HCT116 (cell line): ENCODE data around the gene GPR32. TPM values are rescaled to one million over a fixed set of nuclear protein-coding genes. Genes with fewer than 3 reads are reported as not detected.

Experiments used
- ATAC-seq: fragments of 200-7000 bp; cut with Tn5 transposase; 2 replicates; pipeline ENCODE4 v1.9.1; 2020; ENCODE audit warnings: mild to moderate bottlenecking, moderate library complexity
- BruUV-seq: library from RNA; stranded (reverse); fragments of 400-500 nt; replicated peaks from 2 replicates; lab custom pipeline; 2021; lab: Mats Ljungman, UMichigan
- CTCF ChIA-PET: fragments of 300-600 bp; sonication (Branson Sonifier 250); formaldehyde crosslinking; loops from one replicate; lab custom pipeline; 2021; ENCODE audit warnings: antibody characterized with exemption; lab: Charles Lee
- POLR2A ChIA-PET: fragments of 300-600, 350-600 bp; sonication (Branson Sonifier 250); formaldehyde crosslinking; loops from one replicate; lab custom pipeline; 2021; ENCODE audit warnings: antibody characterized with exemption; lab: Charles Lee
- RAD21 ChIA-PET, 2 experiments: fragments of 300-600 bp; sonication (Branson Sonifier 250); formaldehyde crosslinking; loops; one replicate each; lab custom pipeline; 2023; ENCODE audit warnings: low total read pairs in 2 of 2; ENCODE audit not compliant: uncharacterized antibody in 2 of 2, unreplicated experiment in 2 of 2, low non-redundant PET in 1 of 2; lab: Charles Lee
- DNase-seq: peaks from one replicate; pipeline ENCODE4 v3.0.0-alpha.2; 2010; ENCODE audit warnings: low read depth, low spot score
- H2AFZ ChIP-seq: fragments of 200-600 bp; shearing (Covaris generic), sonication (generic); 2 replicates; pipeline ENCODE4 v1.6.1; 2017; ENCODE audit warnings: low read depth, mixed run types, mixed read lengths, antibody characterized with exemption, low read length; ENCODE audit not compliant: poor library complexity, severe bottlenecking
- H3K27ac ChIP-seq: 2 replicates; pipeline ENCODE4 v1.5.1; 2012; ENCODE audit warnings: low read depth, low read length
- H3K27me3 ChIP-seq: fragments of 200-600 bp; sonication (generic); 2 replicates; pipeline ENCODE4 v1.6.1; 2016; ENCODE audit warnings: mixed run types, low read length, mixed read lengths; ENCODE audit not compliant: insufficient read depth
- H3K36me3 ChIP-seq, 2 experiments: fragments of 200-500 bp in 1 of 2; fragments of 200-600 bp in 1 of 2; sonication (Bioruptor generic) in 1 of 2; sonication (generic) in 1 of 2; 2 replicates each; pipeline versions ENCODE4 v1.5.1 to v1.6.1; 2014 to 2016; ENCODE audit warnings: low read length in 2 of 2, inconsistent platforms in 1 of 2, mixed read lengths in 1 of 2, mixed run types in 1 of 2; ENCODE audit not compliant: insufficient read depth in 2 of 2, control insufficient read depth in 1 of 2
- H3K4me1 ChIP-seq, 2 experiments: fragments of 200-600 bp in 1 of 2; sonication (generic) in 1 of 2; 2 replicates each; pipeline versions ENCODE4 v1.5.1 to v1.6.1; 2012 to 2017; ENCODE audit warnings: low read length in 2 of 2, inconsistent platforms in 1 of 2, mild to moderate bottlenecking in 1 of 2, mixed read lengths in 1 of 2, mixed run types in 1 of 2, moderate library complexity in 1 of 2; ENCODE audit not compliant: insufficient read depth in 2 of 2, control insufficient read depth in 1 of 2
- H3K4me2 ChIP-seq: fragments of 200-600 bp; sonication (generic); 2 replicates; pipeline ENCODE4 v1.6.1; 2017; ENCODE audit warnings: mixed run types, low read length, mixed read lengths
- H3K4me3 ChIP-seq, 2 experiments: fragments of 200-600 bp in 1 of 2; sonication (generic) in 1 of 2; replicated peaks in 1 of 2; 2 replicates each; pipeline ENCODE4 v1.5.1; 2011 to 2016; ENCODE audit warnings: low read length in 2 of 2, control low read depth in 1 of 2, low read depth in 1 of 2, mild to moderate bottlenecking in 1 of 2, mixed read lengths in 1 of 2, mixed run types in 1 of 2
- H3K79me2 ChIP-seq: fragments of 200-600 bp; sonication (generic); 2 replicates; pipeline ENCODE4 v1.6.1; 2017; ENCODE audit warnings: mild to moderate bottlenecking, mixed run types, low read length, moderate library complexity, mixed read lengths; ENCODE audit not compliant: insufficient read depth
- H3K9ac ChIP-seq: fragments of 200-600 bp; sonication (generic); 2 replicates; pipeline ENCODE4 v1.6.1; 2016; ENCODE audit warnings: low read length, mixed read lengths
- H3K9me2 ChIP-seq: fragments of 200-600 bp; sonication (generic), shearing (Covaris generic); 2 replicates; pipeline ENCODE4 v1.6.1; 2017; ENCODE audit warnings: mixed run types, mild to moderate bottlenecking, moderate library complexity; ENCODE audit not compliant: insufficient read depth
- H3K9me3 ChIP-seq, 2 experiments: fragments of 200-500 bp in 1 of 2; fragments of 200-600 bp in 1 of 2; sonication (Bioruptor generic) in 1 of 2; sonication (generic) in 1 of 2; 2 replicates each; pipeline ENCODE4 v1.6.1; 2014 to 2017; ENCODE audit warnings: low read length in 2 of 2, mixed read lengths in 2 of 2, inconsistent platforms in 1 of 2, low read depth in 1 of 2, mild to moderate bottlenecking in 1 of 2, mixed run types in 1 of 2, moderate library complexity in 1 of 2; ENCODE audit not compliant: control insufficient read depth in 1 of 2, insufficient read depth in 1 of 2
- H4K20me1 ChIP-seq: fragments of 200-600 bp; sonication (generic), shearing (Covaris generic); 2 replicates; pipeline ENCODE4 v1.6.1; 2017; ENCODE audit warnings: mixed run types, mild to moderate bottlenecking, moderate library complexity; ENCODE audit not compliant: insufficient read depth
- ELF1 ChIP-seq: IDR thresholded peaks from 2 replicates; pipeline ENCODE4 v1.6.1; 2012; ENCODE audit warnings: low read depth, borderline replicate concordance
- POLR2A ChIP-seq: IDR thresholded peaks from 2 replicates; pipeline ENCODE4 v1.7.0; 2011; ENCODE audit warnings: borderline replicate concordance; ENCODE audit not compliant: insufficient read depth, insufficient read length; ENCODE audit errors: extremely low read depth
- RAD21 ChIP-seq: IDR thresholded peaks from 2 replicates; pipeline ENCODE4 v1.6.1; 2012; ENCODE audit warnings: low read depth, mild to moderate bottlenecking
- SP1 ChIP-seq: IDR thresholded peaks from 2 replicates; pipeline ENCODE4 v1.6.1; 2012; ENCODE audit warnings: low read depth
- SRF ChIP-seq: IDR thresholded peaks from 2 replicates; pipeline ENCODE4 v1.6.1; 2012; ENCODE audit warnings: low read depth
- ZFX ChIP-seq: fragments of 450-650 bp; IDR thresholded peaks from 2 replicates; pipeline ENCODE4 v1.6.1; 2017
- ZNF274 ChIP-seq: fragments of 200-500 bp; sonication (Bioruptor generic); IDR thresholded peaks from 2 replicates; pipeline ENCODE4 v1.6.1; 2014; ENCODE audit warnings: mild to moderate bottlenecking, low read depth, low read length, inconsistent platforms
- intact Hi-C: fragments of 100-400 bp; cut with micrococcal nuclease; formaldehyde crosslinking; loops from 2 replicates; pipeline ENCODE4 v1.10.0; 2022
- total RNA-seq: library from RNA; stranded (reverse); gene quantifications from one replicate; pipeline ENCODE4 v1.2.1, GENCODE V29; 2021; ENCODE audit not compliant: unreplicated experiment
- TF ChIP-seq, protein P1 (sequence below): IDR thresholded peaks from 2 replicates; pipeline ENCODE4 v1.6.1; 2012
- TF ChIP-seq, protein P2 (sequence below): IDR thresholded peaks from 2 replicates; pipeline ENCODE4 v1.6.1; 2011; ENCODE audit warnings: mild to moderate bottlenecking, low read length, moderate library complexity; ENCODE audit not compliant: insufficient replicate concordance; ENCODE audit errors: extremely low read depth
- TF ChIP-seq, protein P3 (sequence below): IDR thresholded peaks from 2 replicates; pipeline ENCODE4 v1.6.1; 2012; ENCODE audit warnings: low read depth

The GPR32 gene
- total RNA-seq, 1 experiment from 2014 or later = not detected

DNA sequence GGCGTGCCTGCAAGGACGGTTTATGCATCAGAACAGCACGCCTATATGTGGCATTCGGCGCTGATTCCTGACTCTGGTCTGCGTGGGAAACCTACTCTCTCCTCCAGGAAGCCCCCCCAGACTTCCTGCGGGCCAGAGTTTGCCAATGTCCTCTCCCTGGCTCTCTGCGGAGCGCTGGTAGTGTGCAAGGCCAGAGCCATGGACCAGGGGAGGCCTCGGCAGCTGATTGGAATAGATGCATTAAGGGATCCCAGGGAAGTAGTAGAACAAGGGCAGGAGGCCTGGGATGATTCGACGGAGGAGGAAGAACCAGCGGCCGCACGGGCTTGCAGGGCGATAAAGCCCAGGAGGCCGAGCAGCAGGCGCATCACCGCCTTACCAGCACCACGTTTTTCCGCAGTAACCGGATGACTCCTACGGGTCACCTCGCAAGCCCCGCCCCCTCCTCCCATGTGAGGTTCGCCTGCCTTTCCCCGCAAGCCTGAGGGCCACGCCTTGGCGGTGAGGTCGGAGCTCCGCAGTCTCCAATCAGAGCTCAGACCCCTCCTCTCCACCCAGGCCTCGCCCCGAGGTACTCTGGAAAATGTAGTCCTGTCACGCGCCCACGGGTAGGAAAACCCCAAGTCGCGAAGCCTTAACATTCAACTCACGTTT lies 42.1 kb upstream of the GPR32 start:
- Histone ChIP-seq H3K4me1 (peaks cover 12 to 24% of the 10 kb centered on the region in 2 experiments; a peak in 3 of 4 replicates), H3K9ac (no peak overlapping the region), H3K27me3 (no peaks in the 10 kb centered on the region), H3K4me2 (no peak overlapping the region), H4K20me1 (no peaks in the 10 kb centered on the region), H2AFZ (no peak overlapping the region), H3K79me2 (peaks cover 16% of the 10 kb centered on the region), H3K27ac (no peak overlapping the region), H3K9me3 (no peaks in the 10 kb centered on the region), H3K36me3 (no peaks in the 10 kb centered on the region), H3K4me3 (no peak overlapping the region), H3K9me2 (no peaks in the 10 kb centered on the region)
- ATAC-seq = no peak
- DNase-seq = no peak
- TF ChIP-seq, protein P1, sequence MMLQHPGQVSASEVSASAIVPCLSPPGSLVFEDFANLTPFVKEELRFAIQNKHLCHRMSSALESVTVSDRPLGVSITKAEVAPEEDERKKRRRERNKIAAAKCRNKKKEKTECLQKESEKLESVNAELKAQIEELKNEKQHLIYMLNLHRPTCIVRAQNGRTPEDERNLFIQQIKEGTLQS = no peak
- peak; percentile 17; the same call in 1 of the 2 replicates for TF ChIP-seq ZFX
- no peak for TF ChIP-seq SP1
- no peak for TF ChIP-seq ZNF274
- TF ChIP-seq ELF1 = no peak
- TF ChIP-seq, protein P2, sequence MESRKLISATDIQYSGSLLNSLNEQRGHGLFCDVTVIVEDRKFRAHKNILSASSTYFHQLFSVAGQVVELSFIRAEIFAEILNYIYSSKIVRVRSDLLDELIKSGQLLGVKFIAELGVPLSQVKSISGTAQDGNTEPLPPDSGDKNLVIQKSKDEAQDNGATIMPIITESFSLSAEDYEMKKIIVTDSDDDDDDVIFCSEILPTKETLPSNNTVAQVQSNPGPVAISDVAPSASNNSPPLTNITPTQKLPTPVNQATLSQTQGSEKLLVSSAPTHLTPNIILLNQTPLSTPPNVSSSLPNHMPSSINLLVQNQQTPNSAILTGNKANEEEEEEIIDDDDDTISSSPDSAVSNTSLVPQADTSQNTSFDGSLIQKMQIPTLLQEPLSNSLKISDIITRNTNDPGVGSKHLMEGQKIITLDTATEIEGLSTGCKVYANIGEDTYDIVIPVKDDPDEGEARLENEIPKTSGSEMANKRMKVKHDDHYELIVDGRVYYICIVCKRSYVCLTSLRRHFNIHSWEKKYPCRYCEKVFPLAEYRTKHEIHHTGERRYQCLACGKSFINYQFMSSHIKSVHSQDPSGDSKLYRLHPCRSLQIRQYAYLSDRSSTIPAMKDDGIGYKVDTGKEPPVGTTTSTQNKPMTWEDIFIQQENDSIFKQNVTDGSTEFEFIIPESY = no peak
- BruUV-seq = no TSS peak
- RAD21 ChIA-PET = no interaction called here
- intact Hi-C loops = no loop called here
- CTCF ChIA-PET = no interaction called here
- POLR2A ChIA-PET = no interaction called here

DNA sequence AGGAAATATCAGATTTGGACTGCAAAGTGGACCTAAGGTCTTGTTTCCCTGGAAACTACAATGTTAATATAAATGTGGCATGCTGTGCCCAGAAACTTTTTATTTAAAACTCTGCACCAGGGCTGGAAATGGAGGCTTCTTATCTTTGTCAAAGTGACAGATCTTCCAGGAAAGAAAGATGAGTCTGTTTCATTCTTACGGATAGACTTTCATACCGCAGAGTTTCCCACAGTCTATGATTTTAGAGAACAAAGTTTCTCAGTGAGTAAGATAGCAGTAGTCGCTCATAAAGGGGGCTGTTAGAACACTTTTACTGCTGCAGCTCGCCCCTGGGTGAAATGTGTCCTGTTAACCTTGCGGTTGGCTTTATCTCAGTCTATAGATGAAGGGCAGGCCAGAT lies 40.4 kb upstream of the GPR32 start:
- peaks cover 16% of the 10 kb centered on the region for H3K79me2 ChIP-seq
- no peaks in the 10 kb centered on the region for H3K27me3 ChIP-seq
- H3K4me1 ChIP-seq = peaks cover 6 to 14% of the 10 kb centered on the region in 2 experiments; a peak in 2 of 4 replicates
- no peak overlapping the region for H3K4me3 ChIP-seq
- H3K27ac ChIP-seq = no peak overlapping the region
- DNase-seq (no peak), ATAC-seq (no peak)
- H3K9ac ChIP-seq = no peak overlapping the region
- intact Hi-C loops = no loop called here
- H3K4me2 ChIP-seq = no peak overlapping the region
- RAD21 ChIA-PET = interaction anchor here (0.6 to 0.7 kb wide), 2 partner anchors 52 kb away, joined by 4 to 8 read pairs; no protein-coding TSS in a partner anchor
- POLR2A ChIA-PET = no interaction called here
- CTCF ChIA-PET = no interaction called here
- H3K36me3 ChIP-seq = no peaks in the 10 kb centered on the region
- no peaks in the 10 kb centered on the region for H4K20me1 ChIP-seq
- no peaks in the 10 kb centered on the region for H3K9me3 ChIP-seq
- H2AFZ ChIP-seq = no peak overlapping the region
- no TSS peak for BruUV-seq
- H3K9me2 ChIP-seq = no peaks in the 10 kb centered on the region
- TF ChIP-seq SP1 (no peak), RAD21 (no peak), SRF (no peak), POLR2A (no peak)
- TF ChIP-seq, protein P2 = no peak
- TF ChIP-seq, protein P3, sequence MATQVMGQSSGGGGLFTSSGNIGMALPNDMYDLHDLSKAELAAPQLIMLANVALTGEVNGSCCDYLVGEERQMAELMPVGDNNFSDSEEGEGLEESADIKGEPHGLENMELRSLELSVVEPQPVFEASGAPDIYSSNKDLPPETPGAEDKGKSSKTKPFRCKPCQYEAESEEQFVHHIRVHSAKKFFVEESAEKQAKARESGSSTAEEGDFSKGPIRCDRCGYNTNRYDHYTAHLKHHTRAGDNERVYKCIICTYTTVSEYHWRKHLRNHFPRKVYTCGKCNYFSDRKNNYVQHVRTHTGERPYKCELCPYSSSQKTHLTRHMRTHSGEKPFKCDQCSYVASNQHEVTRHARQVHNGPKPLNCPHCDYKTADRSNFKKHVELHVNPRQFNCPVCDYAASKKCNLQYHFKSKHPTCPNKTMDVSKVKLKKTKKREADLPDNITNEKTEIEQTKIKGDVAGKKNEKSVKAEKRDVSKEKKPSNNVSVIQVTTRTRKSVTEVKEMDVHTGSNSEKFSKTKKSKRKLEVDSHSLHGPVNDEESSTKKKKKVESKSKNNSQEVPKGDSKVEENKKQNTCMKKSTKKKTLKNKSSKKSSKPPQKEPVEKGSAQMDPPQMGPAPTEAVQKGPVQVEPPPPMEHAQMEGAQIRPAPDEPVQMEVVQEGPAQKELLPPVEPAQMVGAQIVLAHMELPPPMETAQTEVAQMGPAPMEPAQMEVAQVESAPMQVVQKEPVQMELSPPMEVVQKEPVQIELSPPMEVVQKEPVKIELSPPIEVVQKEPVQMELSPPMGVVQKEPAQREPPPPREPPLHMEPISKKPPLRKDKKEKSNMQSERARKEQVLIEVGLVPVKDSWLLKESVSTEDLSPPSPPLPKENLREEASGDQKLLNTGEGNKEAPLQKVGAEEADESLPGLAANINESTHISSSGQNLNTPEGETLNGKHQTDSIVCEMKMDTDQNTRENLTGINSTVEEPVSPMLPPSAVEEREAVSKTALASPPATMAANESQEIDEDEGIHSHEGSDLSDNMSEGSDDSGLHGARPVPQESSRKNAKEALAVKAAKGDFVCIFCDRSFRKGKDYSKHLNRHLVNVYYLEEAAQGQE = no peak
- TF ChIP-seq, protein P1 = no peak
